Gastrocnemius medialis (tissue), 4 donors: ENCODE results near the gene TPSD1. TPM values are rescaled to one million over a fixed set of nuclear protein-coding genes. Genes with fewer than 3 reads are reported as not detected.
"Not testable (repeated sequence)": the region's sequence is repeated elsewhere in the genome, so short reads cannot be mapped to it uniquely, and the experiment has no call there.

Source experiments
- ATAC-seq, 2 donors: fragments of 150-250 bp; one replicate each; pipeline ENCODE4 v1.9.1; 2016
- DNase-seq, 2 donors: peaks; one replicate each; pipeline ENCODE4 v3.0.0-alpha.2; 2019
- H3K27ac ChIP-seq, 4 donors: fragments of 200-600 bp; sonication (generic); 1 replicate in 1 of 4; 2 replicates in 3 of 4; pipeline ENCODE4 v1.5.1; 2016 to 2018; ENCODE audit warnings: mild to moderate bottlenecking in 2 of 4, moderate library complexity in 1 of 4
- H3K27me3 ChIP-seq, 3 donors: fragments of 200-600 bp; sonication (generic) in 2 of 3; 1 replicate in 1 of 3; 2 replicates in 2 of 3; pipeline versions ENCODE4 v1.5.1 to v1.6.0; 2016 to 2019; ENCODE audit warnings: mild to moderate bottlenecking in 1 of 3, moderate library complexity in 1 of 3
- H3K36me3 ChIP-seq, 2 donors: fragments of 200-600 bp; sonication (generic) in 1 of 2; one replicate each; pipeline ENCODE4 v1.5.1; 2017 to 2018
- H3K4me1 ChIP-seq, 2 donors: fragments of 200-600 bp; sonication (generic) in 1 of 2; one replicate each; pipeline ENCODE4 v1.5.1; 2016 to 2017; ENCODE audit warnings: mild to moderate bottlenecking in 2 of 2
- H3K4me3 ChIP-seq, 4 donors: fragments of 200-600 bp; sonication (generic) in 3 of 4; 1 replicate in 1 of 4; 2 replicates in 3 of 4; pipeline ENCODE4 v1.5.1; 2016 to 2019; ENCODE audit warnings: mild to moderate bottlenecking in 2 of 4
- H3K9me3 ChIP-seq, 3 donors: fragments of 200-600 bp; sonication (generic) in 2 of 3; 1 replicate in 1 of 3; 2 replicates in 2 of 3; pipeline ENCODE4 v1.5.1; 2016 to 2019
- CTCF ChIP-seq, 5 experiments: fragments of 450-650 bp in 3 of 5; fragments of 200-600 bp in 2 of 5; sonication (generic) in 2 of 5; IDR thresholded peaks in 4 of 5; conservative IDR thresholded peaks in 1 of 5; 1 replicate in 4 of 5; 2 replicates in 1 of 5; pipeline ENCODE4 v1.5.1; 2016 to 2019; ENCODE audit warnings: antibody characterized with exemption in 5 of 5, mild to moderate bottlenecking in 3 of 5, moderate library complexity in 3 of 5
- POLR2A ChIP-seq, 2 donors: fragments of 450-650 bp; IDR thresholded peaks; one replicate each; pipeline ENCODE4 v1.6.1; 2017; ENCODE audit warnings: antibody characterized with exemption in 2 of 2, mild to moderate bottlenecking in 2 of 2, moderate library complexity in 2 of 2
- in situ Hi-C, 4 donors: fragments of 200-750 bp; cut with MboI; loops; one replicate each; pipeline versions ENCODE4 v1.15.0 to v1.8.0; 2017; ENCODE audit warnings: low sequenced_read_pairs in 4 of 4
- intact Hi-C: fragments of 100-400 bp; cut with DNase I; formaldehyde crosslinking; loops from one replicate; pipeline ENCODE4 v1.15.1; 2023; ENCODE audit warnings: low total_unique reads
- total RNA-seq, 4 donors: library from RNA; depleted of rRNA; stranded (reverse); fragments of >200 nt; gene quantifications; one replicate each; pipeline versions ENCODE4 v1.1.0 to v1.2.3, GENCODE V29; 2016

TPSD1 gene
- total RNA-seq, 4 donors from 2014 or later = 2.5 TPM; not detected in 3

- ATAC-seq (no peak), DNase-seq (no peak)
- Histone ChIP-seq H3K9me3 (no peaks in the 10 kb centered on the region), H3K36me3 (no peaks in the 10 kb centered on the region), H3K27ac (no peak overlapping the region), H3K4me3 (no peak overlapping the region), H3K4me1 (no peaks in the 10 kb centered on the region), H3K27me3 (peaks cover 54 to 66% (median 66%) of the 10 kb centered on the region in 3 donors)
- TF ChIP-seq CTCF (IDR thresholded peaks at IDR 0.05 in 4 of 5, conservative IDR thresholded peaks at IDR 0.05 in 1 of 5) = no peak
- no peak for TF ChIP-seq POLR2A (IDR thresholded peaks at IDR 0.05)
- in situ Hi-C loops = no loop called here
- intact Hi-C loops = no loop called here
Observed at GRCh38 chr16:1290860-1291575, 35.1 kb downstream of the TPSD1 start.

GRCh38 chr16:1291576-1291974 is 35.7 kb downstream of the TPSD1 start:
- Histone ChIP-seq H3K36me3 (no peaks in the 10 kb centered on the region), H3K4me1 (peaks cover under 1% of the 10 kb centered on the region in 2 donors), H3K27me3 (peaks cover 48 to 62% (median 61%) of the 10 kb centered on the region in 3 donors), H3K27ac (no peak overlapping the region), H3K9me3 (no peaks in the 10 kb centered on the region), H3K4me3 (no peak overlapping the region)
- in situ Hi-C loops (no loop called here), intact Hi-C loops (no loop called here)
- no peak for DNase-seq
- TF ChIP-seq POLR2A (IDR thresholded peaks at IDR 0.05) (no peak), CTCF (IDR thresholded peaks at IDR 0.05 in 4 of 5, conservative IDR thresholded peaks at IDR 0.05 in 1 of 5) (no peak)
- ATAC-seq = peak in 1 of 2 donors; percentile 50

- intact Hi-C loops, DNase-seq, H3K36me3 ChIP-seq, H3K27ac ChIP-seq, in situ Hi-C loops, H3K4me1 ChIP-seq, H3K9me3 ChIP-seq, ATAC-seq, H3K4me3 ChIP-seq: not testable (repeated sequence)
- H3K27me3 ChIP-seq = peaks cover 44 to 56% (median 55%) of the 10 kb centered on the region in 3 donors
Observed at GRCh38 chr16:1292208-1292607, 36.3 kb downstream of the TPSD1 start.

- ATAC-seq, H3K27ac ChIP-seq, intact Hi-C loops, H3K9me3 ChIP-seq, DNase-seq, H3K4me1 ChIP-seq, H3K36me3 ChIP-seq, H3K4me3 ChIP-seq, in situ Hi-C loops: not testable (repeated sequence)
- H3K27me3 ChIP-seq = peaks cover 38 to 50% (median 49%) of the 10 kb centered on the region in 3 donors
Observed at GRCh38 chr16:1292808-1293207, 36.9 kb downstream of the TPSD1 start.

GRCh38 chr16:1293921-1294656 is 38.2 kb downstream of the TPSD1 start:
- intact Hi-C loops = no loop called here
- H3K4me1 ChIP-seq = peaks cover 9 to 10% of the 10 kb centered on the region in 2 donors
- H3K9me3 ChIP-seq = no peaks in the 10 kb centered on the region
- H3K4me3 ChIP-seq = no peak overlapping the region
- peaks cover 26 to 45% (median 39%) of the 10 kb centered on the region in 3 donors for H3K27me3 ChIP-seq
- H3K36me3 ChIP-seq = no peaks in the 10 kb centered on the region
- no peak for TF ChIP-seq POLR2A (IDR thresholded peaks at IDR 0.05)
- TF ChIP-seq CTCF (IDR thresholded peaks at IDR 0.05 in 4 of 5, conservative IDR thresholded peaks at IDR 0.05 in 1 of 5) = no peak
- no peak overlapping the region for H3K27ac ChIP-seq
- in situ Hi-C loops = no loop called here
- DNase-seq (no peak), ATAC-seq (no peak)
